LNCaP clone FGC (cell line): Measurements from ENCODE around the gene ABTB2.
"Not testable (repeated sequence)": the region's sequence is repeated elsewhere in the genome, so short reads cannot be mapped to it uniquely, and the experiment has no call there.

Experiments used
- DNase-seq: peaks from one replicate; pipeline ENCODE4 v3.0.0-alpha.2; 2011; ENCODE audit warnings: low read depth
- H3K4me3 ChIP-seq: 2 replicates; pipeline ENCODE4 v1.5.1; 2011; ENCODE audit warnings: mild to moderate bottlenecking, low read depth, low read length, control low read depth
- CTCF ChIP-seq: IDR thresholded peaks from 2 replicates; pipeline ENCODE4 v1.5.1; 2012; ENCODE audit warnings: mild to moderate bottlenecking; ENCODE audit not compliant: control insufficient read depth, insufficient read depth; ENCODE audit errors: extremely low read depth

Gene ABTB2

GRCh38 chr11:34397811-34398210 is 40.0 kb upstream of the ABTB2 start:
- no peak overlapping the region for H3K4me3 ChIP-seq
- TF ChIP-seq CTCF = no peak
- DNase-seq = no peak

GRCh38 chr11:34397120-34397519 is 39.3 kb upstream of the ABTB2 start:
- DNase-seq = no peak
- no peak overlapping the region for H3K4me3 ChIP-seq
- no peak for TF ChIP-seq CTCF

GRCh38 chr11:34395916-34396550 is 38.2 kb upstream of the ABTB2 start:
- no peak for TF ChIP-seq CTCF
- peak; percentile 46 for DNase-seq
- H3K4me3 ChIP-seq = no peak overlapping the region

GRCh38 chr11:34394771-34395300 is 37.0 kb upstream of the ABTB2 start:
- TF ChIP-seq CTCF = no peak
- H3K4me3 ChIP-seq = no peak overlapping the region
- no peak for DNase-seq

- no peak for DNase-seq
- no peak for TF ChIP-seq CTCF
- H3K4me3 ChIP-seq = no peak overlapping the region
Observed at GRCh38 chr11:34387653-34388052, 29.8 kb upstream of the ABTB2 start.

DNA sequence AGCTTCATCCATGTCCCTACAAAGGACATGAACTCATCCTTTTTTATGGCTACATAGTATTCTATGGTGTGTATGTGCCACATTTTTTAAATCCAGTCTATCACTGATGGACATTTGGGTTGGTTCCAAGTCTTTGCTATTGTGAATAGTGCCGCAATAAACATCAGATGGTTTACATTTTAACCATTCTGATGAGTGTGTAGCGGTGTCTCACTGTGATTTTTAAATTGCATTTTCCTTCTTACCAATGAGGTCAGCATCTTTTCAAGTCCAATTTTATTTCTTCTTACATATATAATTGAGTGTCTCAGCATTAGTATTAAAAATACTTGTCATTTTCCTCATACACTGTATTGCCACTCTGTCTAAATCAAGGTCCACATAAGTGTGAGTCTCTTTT is 28.5 kb upstream of the ABTB2 start:
- H3K4me3 ChIP-seq, DNase-seq: not testable (repeated sequence)

- no peak for TF ChIP-seq CTCF
- DNase-seq = no peak
Observed at GRCh38 chr11:34382532-34383276, 24.9 kb upstream of the ABTB2 start.

More at GRCh38 chr11:34382532-34383276, 24.9 kb upstream of the ABTB2 start:
- no peak overlapping the region for H3K4me3 ChIP-seq
